Raji (cell line): ENCODE results near the gene CPSF4L.

Experiments
- POLR2A ChIP-seq: IDR thresholded peaks from 2 replicates; pipeline ENCODE4 v1.6.1; 2011; ENCODE audit warnings: low read depth, low read length, control low read depth; ENCODE audit not compliant: insufficient read depth

Gene CPSF4L

DNA sequence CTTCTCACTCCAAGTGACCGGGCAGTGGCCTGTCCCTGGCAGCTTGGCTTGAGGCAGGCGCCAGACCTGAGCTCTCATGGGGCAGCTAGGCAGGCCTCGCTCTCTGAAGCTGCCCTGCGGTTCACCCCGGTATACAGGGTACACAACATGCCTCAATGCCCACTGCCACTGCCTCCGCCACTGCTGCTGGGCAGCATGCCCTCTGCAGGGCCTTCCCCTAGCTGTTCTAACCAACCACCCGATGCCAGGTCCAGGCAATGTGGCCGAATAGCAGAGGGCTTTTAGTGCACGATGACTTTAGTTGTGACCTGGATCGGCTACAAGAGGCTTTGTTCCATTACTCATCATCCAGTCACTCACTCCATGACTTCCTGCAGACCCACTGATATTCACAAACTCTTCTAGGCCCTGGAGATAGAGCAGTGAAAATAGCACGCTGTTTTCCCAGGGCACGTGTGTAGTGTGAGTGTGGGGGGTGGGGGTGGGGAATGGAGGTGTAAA is 30.4 kb upstream of the CPSF4L start:
- TF ChIP-seq POLR2A, result no peak

DNA sequence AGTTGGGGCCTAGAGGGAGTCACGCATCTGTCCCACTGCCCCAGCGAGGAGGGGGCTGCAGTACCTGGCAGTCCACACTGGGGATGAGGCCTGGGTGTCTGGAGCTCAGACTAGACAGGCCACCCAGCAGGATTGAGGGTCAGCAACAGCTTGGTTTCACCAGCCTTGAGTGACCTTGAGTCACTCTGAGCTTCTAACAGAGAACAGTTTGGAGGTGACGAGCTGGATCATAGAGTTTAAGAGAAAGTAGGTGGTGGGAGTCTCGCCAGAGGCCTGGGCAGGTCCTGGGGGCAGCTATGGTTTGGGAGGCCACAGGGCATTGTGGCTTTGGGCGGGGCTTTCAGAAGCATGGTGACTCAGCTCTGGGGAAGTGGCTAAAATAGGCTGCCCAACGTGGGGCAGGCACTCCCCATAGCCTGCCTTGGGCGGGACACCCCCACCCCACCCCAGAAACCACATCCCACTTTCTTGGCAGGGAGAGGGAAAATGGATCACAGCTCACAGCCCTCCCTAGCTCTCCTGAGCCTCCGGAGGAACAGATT is 29.7 kb upstream of the CPSF4L start:
- TF ChIP-seq POLR2A, result no peak

DNA sequence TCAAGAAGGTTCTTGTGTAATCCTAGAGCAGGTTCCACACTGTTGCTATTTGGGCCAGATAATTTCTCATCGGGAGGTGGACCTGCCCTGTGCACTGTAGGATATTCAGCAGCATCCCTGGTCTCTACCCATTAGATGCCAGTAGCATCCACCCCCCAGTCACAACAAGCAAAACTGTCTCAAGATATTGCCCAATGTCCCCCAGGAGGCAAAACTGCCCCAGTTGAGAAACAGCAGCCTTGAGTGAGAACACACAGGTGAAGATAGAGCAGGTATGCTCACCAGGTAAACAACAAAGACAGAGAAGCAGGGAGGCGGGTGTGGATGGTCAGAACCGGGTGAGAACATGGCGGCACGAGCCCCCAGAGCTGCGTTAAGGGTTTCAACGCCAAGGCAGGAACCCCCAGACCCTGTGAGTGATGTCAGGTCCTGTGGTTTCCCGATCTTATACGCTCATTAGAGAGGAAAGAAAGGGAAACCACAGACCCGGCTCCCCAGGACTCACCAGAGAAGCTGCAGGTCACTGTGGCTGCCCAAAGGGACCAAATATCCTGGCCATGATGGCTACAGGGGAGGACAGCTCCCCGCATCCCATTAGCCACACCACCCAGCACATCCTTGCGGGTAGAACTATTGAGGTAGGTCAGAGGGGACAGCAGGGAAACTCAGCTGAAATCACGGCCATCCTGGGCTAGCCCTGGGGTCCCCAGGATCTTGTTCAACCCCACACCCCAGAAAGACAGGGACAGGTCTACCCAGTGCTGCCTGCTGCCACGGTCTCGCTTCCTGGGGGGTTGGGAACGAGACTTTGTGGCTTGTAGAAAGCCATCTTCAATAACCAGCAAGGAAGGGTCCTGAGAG is 28.9 kb upstream of the CPSF4L start:
- no peak for TF ChIP-seq POLR2A

DNA sequence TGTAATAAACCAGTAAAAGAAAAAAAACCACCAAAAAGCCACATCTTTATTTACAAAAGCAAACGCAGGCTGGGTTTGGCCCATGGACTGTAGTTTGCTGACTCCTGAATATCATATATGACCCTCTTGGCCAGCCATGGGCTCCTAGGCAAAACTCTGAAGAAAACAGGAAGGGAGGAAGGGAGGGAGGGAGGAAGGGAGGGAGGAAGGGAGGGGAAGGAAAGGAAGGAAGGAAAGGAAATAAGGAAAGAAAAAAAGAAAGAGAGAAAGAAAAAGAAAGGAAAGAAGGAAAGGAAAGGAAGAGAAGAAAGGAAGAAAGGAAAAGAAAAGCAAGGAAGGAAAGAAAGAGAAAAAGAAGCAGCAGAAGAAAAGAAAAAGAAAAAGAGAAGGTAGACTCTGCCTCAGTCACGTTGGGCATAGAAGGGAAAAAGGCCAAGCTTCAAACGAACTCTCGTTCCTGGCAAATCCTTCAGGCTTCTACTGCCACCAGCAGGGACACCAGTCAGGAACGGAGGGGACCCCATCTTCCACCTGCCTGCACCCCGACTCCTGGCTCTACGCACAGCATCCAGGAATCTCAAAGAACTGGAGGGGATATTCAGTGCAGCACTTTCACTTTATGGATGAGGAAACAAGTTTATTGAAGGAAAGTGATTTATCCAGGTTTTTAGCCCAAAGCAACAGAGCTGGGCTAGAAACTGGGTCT is 28.0 kb upstream of the CPSF4L start:
- no peak for TF ChIP-seq POLR2A

DNA sequence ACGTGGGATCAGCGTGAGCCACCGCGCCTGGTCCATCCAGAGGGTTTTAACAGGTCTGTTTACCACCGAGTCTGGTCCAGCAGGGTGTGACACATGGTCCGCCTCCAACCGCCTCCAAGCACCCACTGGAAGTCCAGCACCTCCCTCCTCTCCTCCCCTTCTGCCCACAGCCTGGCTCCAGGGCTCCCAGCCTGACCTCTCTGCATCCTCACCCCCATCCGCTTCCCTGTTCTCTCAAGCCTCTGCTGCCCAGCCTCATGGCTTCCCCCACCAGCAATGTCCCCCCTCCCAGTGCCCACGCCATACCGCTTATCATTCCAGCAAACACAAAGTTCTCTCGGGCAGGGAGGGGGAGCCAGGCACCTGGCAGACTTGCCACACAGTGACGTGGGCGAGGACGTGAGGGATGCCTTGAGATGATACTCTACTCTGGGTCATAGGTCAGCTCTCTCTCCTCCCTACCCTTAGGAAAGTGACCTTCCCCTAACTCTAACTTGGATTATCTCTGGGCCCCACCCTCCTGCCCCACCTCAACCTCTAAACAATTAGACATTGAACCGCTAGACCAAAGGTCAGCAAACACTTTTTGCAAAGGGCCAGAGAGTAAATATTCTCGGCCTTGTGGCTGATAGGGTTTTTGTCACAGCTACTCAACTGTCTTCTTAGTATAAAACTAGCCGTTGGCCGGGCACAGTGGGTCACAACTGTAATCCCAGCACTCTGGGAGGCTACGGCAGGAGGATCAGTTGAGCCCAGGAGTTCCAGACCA is 27.0 kb upstream of the CPSF4L start:
- no peak for TF ChIP-seq POLR2A

DNA sequence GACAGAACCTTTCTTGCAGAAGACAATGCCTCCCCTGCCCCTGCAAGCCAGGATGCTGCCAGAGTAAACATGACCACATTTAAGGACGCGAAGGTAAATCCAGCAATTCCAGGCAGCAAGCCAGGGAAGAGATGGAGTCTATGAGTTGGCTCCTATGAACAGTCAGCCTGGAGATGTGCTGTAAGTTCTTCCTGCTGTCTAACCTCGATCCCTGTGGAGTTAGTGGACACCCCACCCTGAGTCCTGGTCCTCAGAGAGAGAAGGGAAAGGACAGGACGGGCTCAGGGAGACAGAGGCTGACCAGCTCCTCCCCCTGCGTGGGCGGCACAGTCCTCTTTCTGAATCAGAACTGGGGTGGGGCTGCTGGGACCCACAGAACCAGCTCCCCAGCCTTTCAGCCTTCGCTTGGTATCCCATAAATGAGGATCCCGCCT is 25.2 kb upstream of the CPSF4L start:
- TF ChIP-seq POLR2A, result no peak

DNA sequence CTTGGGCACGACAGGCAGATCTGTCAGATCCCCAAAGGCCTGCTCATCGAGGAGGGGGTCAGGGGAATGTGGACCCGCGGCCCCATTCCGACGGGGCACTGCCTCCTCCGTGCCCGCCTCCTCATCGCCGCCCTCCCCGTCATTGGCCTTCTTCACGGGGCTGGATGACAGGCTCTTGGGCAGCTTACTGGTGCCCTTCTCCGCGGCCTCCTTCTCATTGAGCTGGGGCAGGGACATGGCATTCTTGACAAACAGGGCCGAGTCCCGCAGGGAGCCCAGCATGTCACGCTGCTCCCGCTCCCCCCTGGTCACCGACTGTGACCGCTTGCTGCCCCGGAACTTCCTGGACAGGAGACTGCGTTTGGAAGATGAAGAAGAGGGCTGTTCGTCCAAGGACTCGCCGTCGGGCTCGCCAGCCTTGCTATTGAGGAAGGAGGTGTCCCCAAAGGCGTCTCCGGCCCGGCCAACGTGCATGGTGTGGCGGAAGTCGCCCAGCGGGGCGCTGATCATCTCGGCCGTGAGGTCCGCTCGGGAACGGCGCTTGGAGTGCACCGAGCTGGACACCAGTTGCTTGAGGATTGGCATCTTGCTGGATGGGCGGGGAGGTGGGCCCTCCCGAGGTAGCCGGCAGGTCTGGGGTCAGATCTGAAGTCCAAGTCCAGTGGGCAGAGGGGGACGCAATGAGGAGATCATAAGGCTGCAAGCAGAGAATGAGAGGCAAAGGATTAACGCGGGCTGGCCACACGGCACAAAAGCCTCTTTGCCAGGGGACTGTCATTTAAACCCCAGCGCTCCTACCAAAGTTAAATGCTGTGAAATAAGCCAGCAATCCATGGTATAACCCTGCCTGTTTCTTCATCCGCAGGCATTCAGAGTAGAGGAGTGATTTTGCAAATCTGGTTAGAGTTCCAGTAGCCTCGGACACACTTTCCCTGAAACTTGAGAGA is 24.5 kb upstream of the CPSF4L start:
- no peak for TF ChIP-seq POLR2A

DNA sequence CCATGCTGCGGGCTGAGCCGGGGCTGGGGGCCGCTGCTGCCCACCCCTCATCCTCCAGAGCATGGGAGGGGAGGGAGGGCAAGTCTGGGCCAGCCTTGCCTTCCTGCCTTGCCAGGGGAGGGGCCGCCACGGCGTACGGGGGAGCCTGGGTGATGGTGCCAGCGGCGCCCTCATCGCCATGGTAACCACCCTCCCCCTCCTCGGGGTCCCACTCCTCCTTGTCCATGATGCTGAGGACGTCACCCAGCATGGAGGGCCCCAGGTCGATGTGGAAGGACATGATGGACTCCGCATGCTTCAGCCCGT is 23.9 kb upstream of the CPSF4L start:
- TF ChIP-seq POLR2A, result no peak

DNA sequence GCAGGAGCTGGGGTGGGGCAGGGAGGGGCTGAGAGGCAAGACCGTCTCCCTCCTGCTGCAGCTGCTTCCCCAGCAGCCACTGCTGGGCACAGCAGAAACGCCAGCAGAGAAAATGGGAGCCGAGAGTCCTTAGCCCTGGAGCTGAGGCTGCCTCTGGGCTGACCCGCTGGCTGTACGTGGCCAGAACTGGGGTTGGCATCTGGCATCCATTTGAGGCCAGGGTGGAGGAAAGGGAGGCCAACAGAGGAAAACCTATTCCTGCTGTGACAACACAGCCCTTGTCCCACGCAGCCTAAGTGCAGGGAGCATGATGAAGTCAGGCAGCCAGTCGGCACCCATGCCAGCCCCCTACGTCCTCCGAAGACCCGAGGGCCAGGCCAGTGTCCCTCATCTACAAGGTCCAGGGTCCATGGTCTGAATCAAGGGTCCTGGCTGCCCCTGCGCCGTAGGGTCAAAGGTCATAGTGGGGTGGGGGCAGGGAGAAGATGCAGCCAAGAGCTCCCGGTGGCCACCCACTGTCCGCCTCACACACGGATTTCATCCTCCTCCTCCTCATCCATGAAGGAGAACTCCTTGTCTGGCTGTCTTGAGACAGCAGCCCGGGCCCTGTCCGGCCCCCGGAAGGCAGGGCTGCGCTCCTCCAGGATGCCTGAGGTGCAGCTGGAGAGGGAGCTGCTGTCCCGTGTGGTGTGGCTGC is 23.4 kb upstream of the CPSF4L start:
- no peak for TF ChIP-seq POLR2A

DNA sequence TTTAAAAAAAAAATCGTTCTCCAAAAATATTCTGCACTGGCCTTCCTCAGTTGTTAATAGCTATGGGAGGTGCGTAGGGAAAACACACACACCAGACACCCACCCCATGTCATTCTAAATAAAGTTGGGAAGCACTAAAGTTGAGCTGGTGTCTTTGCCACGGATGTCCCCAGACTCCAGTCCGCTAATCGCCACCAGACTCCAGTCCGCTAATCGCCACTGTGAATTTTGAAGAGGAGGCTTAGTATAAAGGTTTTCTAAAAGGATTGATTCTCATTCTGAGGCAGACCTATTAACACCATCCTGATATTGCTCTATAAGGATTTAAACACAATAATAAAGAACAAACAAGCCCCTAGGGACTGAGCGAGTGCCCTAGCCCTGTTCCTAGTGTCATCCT is 22.7 kb upstream of the CPSF4L start:
- TF ChIP-seq POLR2A, result no peak

DNA sequence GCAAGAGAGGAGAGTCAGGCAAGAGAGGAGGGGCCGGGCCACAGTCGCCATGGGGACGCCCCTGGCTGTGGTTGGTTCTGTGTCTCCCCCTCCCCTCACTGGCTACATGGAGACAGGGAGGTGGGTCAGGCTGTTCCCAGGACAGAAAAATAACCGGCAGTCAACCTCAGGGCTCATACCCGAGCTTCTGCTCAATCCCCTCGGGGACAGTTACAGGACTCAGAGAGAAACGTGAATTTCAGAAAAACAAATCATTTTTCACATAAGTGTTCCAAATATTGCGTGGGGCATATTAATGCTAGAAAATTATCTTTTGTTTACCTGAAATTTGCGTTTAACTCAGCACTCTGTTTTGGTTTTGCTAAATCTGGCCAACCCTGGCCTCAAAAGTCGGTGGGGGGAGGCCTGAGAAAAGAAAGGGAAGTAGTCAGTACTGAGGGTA is 22.2 kb upstream of the CPSF4L start:
- no peak for TF ChIP-seq POLR2A

DNA sequence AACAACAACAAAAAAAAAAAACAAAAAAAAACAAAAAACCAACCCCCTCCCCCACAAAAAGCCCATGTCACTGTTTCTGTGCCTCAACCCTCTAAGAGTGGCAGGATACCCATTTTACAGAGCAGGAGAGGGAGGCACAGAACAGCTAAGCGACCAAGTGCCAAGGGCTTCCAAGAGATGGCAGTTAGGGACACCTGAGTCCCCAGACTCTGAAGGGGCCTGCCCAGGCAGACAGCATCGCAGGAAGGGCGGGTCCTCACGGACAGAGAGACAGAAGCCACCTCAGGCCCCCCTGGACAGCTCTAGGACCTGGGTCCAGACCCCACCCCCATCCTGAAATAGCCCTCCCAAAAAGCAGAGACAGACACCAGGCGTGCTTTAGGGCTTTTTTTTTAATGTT is 21.6 kb upstream of the CPSF4L start:
- no peak for TF ChIP-seq POLR2A

DNA sequence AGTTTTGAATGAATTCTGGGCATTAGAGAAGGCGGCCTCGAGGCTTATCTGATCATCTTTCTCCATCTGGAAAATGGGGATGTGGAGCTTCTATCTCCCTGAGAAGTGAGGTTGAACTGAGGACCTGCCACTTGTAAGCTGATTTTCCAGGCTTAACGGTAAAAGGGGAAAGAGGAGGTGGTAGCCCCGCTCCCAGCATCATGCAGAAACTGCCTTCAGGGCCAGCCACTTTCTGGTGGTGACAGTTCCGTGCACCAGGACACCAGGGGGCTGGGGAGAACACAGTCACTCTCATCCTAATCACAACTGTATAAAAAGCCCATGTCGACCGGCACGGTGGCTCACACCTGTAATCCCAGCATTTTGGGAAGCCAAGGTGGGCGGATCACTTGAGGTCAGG is 20.9 kb upstream of the CPSF4L start:
- TF ChIP-seq POLR2A, result no peak

DNA sequence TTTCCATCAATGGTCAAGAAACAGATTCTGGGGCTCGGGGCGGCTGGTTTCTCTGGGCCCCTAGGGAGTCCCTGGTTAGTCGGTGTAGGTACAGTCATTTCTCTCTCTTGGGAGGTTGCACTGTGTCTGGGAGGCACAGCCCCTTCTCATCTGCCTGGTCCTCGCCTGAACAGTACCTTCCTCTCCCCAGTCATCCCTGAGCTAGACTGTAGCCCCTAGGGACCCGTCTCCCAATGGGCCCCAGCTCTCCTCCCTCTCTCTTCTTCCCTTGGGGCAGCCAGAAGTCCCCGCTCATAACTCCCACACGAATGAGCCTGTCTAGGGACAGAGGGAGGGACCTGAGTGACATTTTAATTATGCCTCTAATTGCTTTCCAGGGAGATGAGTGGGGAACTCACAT is 20.2 kb upstream of the CPSF4L start:
- no peak for TF ChIP-seq POLR2A

DNA sequence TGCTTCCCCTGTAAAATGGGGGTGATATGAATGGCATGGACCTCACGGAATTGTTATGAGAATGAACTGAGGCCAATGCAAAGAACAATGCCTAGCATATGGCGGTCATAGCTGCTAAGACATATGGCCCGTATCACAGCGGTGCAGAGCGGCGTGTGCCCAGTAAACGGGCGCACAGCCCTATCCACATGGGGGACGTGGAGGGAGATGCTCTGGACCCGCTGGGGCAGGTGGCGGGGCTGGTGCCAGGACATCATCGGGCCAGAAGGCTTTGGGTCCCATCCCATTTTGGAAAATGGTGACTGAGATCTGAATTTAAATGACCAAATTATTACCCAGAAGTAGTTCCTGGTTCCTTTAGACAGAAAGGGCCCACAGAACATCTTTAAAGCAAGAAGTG is 18.5 kb upstream of the CPSF4L start:
- TF ChIP-seq POLR2A, result no peak
